ENCODE data around the gene LRCOL1.

The LRCOL1 gene

DNA sequence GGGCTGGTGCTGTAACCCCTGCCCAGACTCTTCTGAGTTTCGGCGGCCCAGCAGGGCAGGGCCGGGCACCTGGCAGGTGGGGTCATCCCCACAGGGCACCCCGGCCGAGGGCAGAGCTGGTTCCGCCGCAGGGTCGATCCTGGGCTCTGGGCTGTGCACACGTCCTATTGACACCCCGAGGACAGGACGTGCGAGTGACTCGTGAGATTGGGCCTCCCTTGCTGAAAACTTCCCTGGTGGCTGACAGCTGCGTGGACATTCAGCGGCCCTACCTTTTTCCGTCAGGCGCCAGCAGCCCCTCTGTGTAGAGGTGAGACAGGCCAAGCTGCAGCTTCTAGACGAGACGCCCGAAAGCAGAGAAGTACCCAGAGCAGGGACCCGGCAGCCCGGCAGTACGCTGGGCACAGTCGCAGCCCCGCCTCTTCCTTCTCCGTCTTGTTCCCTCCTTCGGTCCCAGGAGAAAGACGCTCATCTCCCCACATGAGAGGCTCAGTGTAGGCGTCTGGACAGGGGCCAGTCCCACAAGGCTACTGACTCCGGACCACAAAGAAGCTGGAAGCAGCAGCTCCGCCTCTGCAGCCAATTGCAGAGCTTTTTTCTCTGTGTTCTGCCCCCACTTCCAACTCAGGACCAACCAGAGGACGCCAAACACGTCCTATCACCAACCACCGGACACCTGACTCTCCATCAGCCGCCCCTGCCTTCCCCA, at the start of gene LRCOL1:
Gene LRCOL1 (minus strand): TSS at position 532 of the 709 bp plus-strand sequence. CDS start 4,331 bp downstream, outside the sequence.
- H3K4me3 ChIP-seq (ENCODE audit: low read depth, low read length), result no peak within 1 kb of the TSS
- TF ChIP-seq, protein P1, sequence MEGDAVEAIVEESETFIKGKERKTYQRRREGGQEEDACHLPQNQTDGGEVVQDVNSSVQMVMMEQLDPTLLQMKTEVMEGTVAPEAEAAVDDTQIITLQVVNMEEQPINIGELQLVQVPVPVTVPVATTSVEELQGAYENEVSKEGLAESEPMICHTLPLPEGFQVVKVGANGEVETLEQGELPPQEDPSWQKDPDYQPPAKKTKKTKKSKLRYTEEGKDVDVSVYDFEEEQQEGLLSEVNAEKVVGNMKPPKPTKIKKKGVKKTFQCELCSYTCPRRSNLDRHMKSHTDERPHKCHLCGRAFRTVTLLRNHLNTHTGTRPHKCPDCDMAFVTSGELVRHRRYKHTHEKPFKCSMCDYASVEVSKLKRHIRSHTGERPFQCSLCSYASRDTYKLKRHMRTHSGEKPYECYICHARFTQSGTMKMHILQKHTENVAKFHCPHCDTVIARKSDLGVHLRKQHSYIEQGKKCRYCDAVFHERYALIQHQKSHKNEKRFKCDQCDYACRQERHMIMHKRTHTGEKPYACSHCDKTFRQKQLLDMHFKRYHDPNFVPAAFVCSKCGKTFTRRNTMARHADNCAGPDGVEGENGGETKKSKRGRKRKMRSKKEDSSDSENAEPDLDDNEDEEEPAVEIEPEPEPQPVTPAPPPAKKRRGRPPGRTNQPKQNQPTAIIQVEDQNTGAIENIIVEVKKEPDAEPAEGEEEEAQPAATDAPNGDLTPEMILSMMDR (IDR thresholded peaks at IDR 0.05; ENCODE audit: borderline replicate concordance, insufficient read depth, low read depth, low read length), result no peak

DNA sequence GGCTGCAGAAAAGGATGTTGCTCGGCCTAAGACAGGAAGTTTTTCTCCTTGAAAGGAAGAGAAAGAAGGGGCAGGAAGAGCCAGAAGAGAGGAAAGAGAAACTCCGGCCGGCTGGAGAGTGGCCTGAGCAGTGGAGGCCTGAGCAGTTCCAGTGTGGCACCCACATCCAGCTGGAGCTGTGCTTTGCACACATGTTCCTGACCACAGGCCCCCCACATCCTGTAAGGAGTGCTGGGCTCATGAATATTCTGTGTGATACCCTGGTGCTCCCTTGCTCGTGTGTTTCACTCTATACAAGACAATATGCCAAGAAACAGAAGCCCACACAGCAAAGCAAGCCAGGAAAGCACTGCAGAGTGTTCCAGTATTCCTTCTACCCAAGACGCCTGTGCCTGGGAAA, 49.7 kb upstream of the LRCOL1 start:
- no peak overlapping the region for H3K4me3 ChIP-seq (ENCODE audit: low read depth, low read length)
- TF ChIP-seq, protein P1 (IDR thresholded peaks at IDR 0.05; ENCODE audit: borderline replicate concordance, insufficient read depth, low read depth, low read length), result no peak

DNA sequence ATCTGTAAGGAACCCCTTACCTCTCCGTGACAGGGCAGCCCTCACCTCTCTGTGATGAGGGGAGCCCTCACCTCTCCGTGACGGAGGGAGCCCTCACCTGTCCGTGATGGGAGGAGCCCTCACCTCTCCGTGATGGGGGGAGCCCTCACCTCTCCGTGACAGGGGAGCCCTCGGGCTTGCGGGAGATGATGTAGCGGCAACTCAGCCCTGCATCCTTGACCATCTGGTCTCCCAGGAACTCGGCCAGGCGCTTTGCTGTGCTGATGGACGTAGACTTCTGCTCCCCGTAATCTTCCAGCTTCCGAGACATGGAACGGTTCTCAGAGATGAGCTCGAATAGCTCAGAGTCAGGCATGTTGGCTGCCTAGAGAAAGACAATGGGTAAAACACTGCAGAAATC, 48.8 kb upstream of the LRCOL1 start:
- no peak overlapping the region for H3K4me3 ChIP-seq (ENCODE audit: low read depth, low read length)
- TF ChIP-seq, protein P1 (IDR thresholded peaks at IDR 0.05; ENCODE audit: borderline replicate concordance, insufficient read depth, low read depth, low read length), result no peak

- no peak overlapping the region for H3K4me3 ChIP-seq (ENCODE audit: low read depth, low read length)
- TF ChIP-seq, protein P1 (IDR thresholded peaks at IDR 0.05; ENCODE audit: borderline replicate concordance, insufficient read depth, low read depth, low read length), result no peak
These were observed 47.9 kb upstream of the LRCOL1 start for GRCh38 chr12:132658149-132658894.

- TF ChIP-seq, protein P1 (IDR thresholded peaks at IDR 0.05; ENCODE audit: borderline replicate concordance, insufficient read depth, low read depth, low read length), result no peak
- H3K4me3 ChIP-seq (ENCODE audit: low read depth, low read length), result no peak overlapping the region
These were observed 46.8 kb upstream of the LRCOL1 start for GRCh38 chr12:132657004-132657727.

DNA sequence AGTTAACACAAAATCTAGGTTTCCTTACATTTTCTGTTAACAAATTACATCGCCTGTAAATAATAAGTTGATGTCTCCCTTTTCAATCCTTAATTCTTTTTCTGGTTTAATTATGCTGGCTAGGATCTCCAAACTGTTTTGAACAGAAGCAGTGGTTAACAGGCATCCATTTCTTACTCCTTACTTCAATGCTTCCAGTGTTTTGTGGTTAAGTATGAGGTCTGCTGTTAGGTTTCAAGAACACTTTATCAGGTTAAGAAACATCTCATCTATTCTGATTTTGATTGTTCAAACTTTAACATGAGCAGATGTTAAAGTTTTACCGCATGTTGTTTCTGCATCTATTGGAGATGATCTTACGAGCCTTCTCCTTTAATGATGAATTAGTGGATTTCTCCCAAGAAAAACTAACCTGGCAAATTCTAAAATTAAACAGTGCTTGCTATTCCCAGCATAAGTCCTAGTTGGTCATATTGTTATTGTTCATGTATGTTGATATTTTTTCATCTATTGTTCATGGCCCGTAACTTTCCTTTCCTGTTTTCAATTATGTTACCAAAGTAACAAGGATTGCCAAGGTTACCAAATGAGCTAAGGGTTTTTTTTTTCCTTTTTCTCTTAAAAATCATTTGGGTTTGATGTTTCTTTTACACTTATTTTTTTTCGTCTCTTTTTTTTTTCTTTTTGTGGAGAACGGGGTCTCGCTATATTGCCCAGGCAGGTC, 43.3 kb upstream of the LRCOL1 start:
- TF ChIP-seq, protein P1 (IDR thresholded peaks at IDR 0.05; ENCODE audit: borderline replicate concordance, insufficient read depth, low read depth, low read length), result no peak
- H3K4me3 ChIP-seq (ENCODE audit: low read depth, low read length), result no peak overlapping the region

All from GM12875 (cell line).